ENCODE measurements around the gene CEP128.

Gene CEP128

GRCh38 chr14:80536456-80536855 is 405.1 kb downstream of the CEP128 start:
- DNase-seq: no peak

- no peak for DNase-seq
These were observed 406.4 kb downstream of the CEP128 start for GRCh38 chr14:80535171-80535570.

GRCh38 chr14:80523518-80524117 is 417.9 kb downstream of the CEP128 start:
- DNase-seq: no peak

- DNase-seq: no peak
These were observed 418.6 kb downstream of the CEP128 start for GRCh38 chr14:80522936-80523335.

GRCh38 chr14:80522411-80522810 is 419.1 kb downstream of the CEP128 start:
- DNase-seq: no peak

GRCh38 chr14:80521456-80521855 is 420.1 kb downstream of the CEP128 start:
- no peak for DNase-seq

GRCh38 chr14:80519002-80519401 is 422.5 kb downstream of the CEP128 start:
- no peak for DNase-seq

GRCh38 chr14:80518173-80518572 is 423.4 kb downstream of the CEP128 start:
- DNase-seq: no peak

- DNase-seq: no peak
These were observed 434.2 kb downstream of the CEP128 start for GRCh38 chr14:80507292-80507869.

- DNase-seq: no peak
These were observed 436.8 kb downstream of the CEP128 start for GRCh38 chr14:80504781-80505180.

- DNase-seq: no peak
These were observed 443.0 kb downstream of the CEP128 start for GRCh38 chr14:80498533-80498932.

GRCh38 chr14:80496090-80496489 is 445.4 kb downstream of the CEP128 start:
- no peak for DNase-seq

- no peak for DNase-seq
These were observed 446.8 kb downstream of the CEP128 start for GRCh38 chr14:80494769-80495168.

- DNase-seq: no peak
These were observed 447.9 kb downstream of the CEP128 start for GRCh38 chr14:80493620-80494019.

GRCh38 chr14:80491650-80492049 is 449.9 kb downstream of the CEP128 start:
- DNase-seq: no peak

GRCh38 chr14:80491131-80491530 is 450.4 kb downstream of the CEP128 start:
- no peak for DNase-seq

GRCh38 chr14:80489513-80489912 is 452.0 kb downstream of the CEP128 start:
- DNase-seq: no peak

GRCh38 chr14:80485764-80486163 is 455.8 kb downstream of the CEP128 start:
- no peak for DNase-seq

GRCh38 chr14:80483331-80483730 is 458.2 kb downstream of the CEP128 start:
- no peak for DNase-seq

GRCh38 chr14:80477388-80478160 is 464.0 kb downstream of the CEP128 start:
- no peak for DNase-seq

- DNase-seq: no peak
These were observed 466.5 kb downstream of the CEP128 start for GRCh38 chr14:80475074-80475473.

- no peak for DNase-seq
These were observed 473.0 kb downstream of the CEP128 start for GRCh38 chr14:80468331-80469122.

- no peak for DNase-seq
These were observed 475.9 kb downstream of the CEP128 start for GRCh38 chr14:80465546-80466220.
